H1 (cell line): ENCODE measurements around the gene PPARA. TPM values are rescaled to one million over a fixed set of nuclear protein-coding genes. Genes with fewer than 3 reads are reported as not detected.

Experiments
- ASH2L ChIP-seq: fragments of 200-600, 300-600 bp; sonication (generic); IDR thresholded peaks from one replicate; pipeline ENCODE4 v1.7.1; 2017; ENCODE audit warnings: low read length
- GABPA ChIP-seq: IDR thresholded peaks from 2 replicates; pipeline ENCODE4 v1.6.1; 2011; ENCODE audit warnings: mild to moderate bottlenecking, low read length, moderate library complexity, borderline replicate concordance; ENCODE audit not compliant: insufficient read depth
- KDM4A ChIP-seq: IDR thresholded peaks from one replicate; pipeline ENCODE4 v1.7.1; 2012; ENCODE audit warnings: low read depth, mild to moderate bottlenecking, moderate library complexity, low read length, inconsistent platforms; ENCODE audit not compliant: severe bottlenecking
- KDM5A ChIP-seq: fragments of 200-600 bp; IDR thresholded peaks from 2 replicates; pipeline ENCODE4 v1.7.1; 2012; ENCODE audit warnings: mild to moderate bottlenecking, low read length, inconsistent platforms, mixed read lengths
- PHF8 ChIP-seq: fragments of 200-600 bp; sonication (generic); conservative IDR thresholded peaks from 2 replicates; pipeline ENCODE4 v1.7.1; 2012; ENCODE audit warnings: low read depth, mild to moderate bottlenecking, inconsistent platforms, low read length, moderate library complexity
- POLR2A ChIP-seq, 2 experiments: IDR thresholded peaks; 1 replicate in 1 of 2; 2 replicates in 1 of 2; pipeline ENCODE4 v1.6.1; 2011; ENCODE audit warnings: low read depth in 2 of 2, low read length in 2 of 2, mild to moderate bottlenecking in 2 of 2; ENCODE audit errors: control extremely low read depth in 1 of 2
- RXRA ChIP-seq: IDR thresholded peaks from 2 replicates; pipeline ENCODE4 v1.6.1; 2011; ENCODE audit warnings: low read depth, mild to moderate bottlenecking, low read length, moderate library complexity; ENCODE audit not compliant: insufficient read depth
- SUZ12 ChIP-seq: fragments of 200-600 bp; sonication (generic); IDR thresholded peaks from 2 replicates; pipeline ENCODE4 v1.6.1; 2012; ENCODE audit warnings: mild to moderate bottlenecking, inconsistent platforms, low read length, moderate library complexity, mixed read lengths
- TAF7 ChIP-seq: optimal IDR thresholded peaks from 2 replicates; pipeline ENCODE3; 2011; ENCODE audit warnings: low read depth, mild to moderate bottlenecking, inconsistent platforms, low read length, moderate library complexity, borderline replicate concordance
- TCF12 ChIP-seq: IDR thresholded peaks from 2 replicates; pipeline ENCODE4 v1.6.1; 2011; ENCODE audit warnings: low read depth, mild to moderate bottlenecking, low read length
- TEAD4 ChIP-seq: IDR thresholded peaks from 2 replicates; pipeline ENCODE4 v1.6.1; 2012; ENCODE audit warnings: low read depth, low read length, inconsistent platforms, mixed read lengths
- polyA plus RNA-seq, 7 experiments: library from polyadenylated mRNA; depleted of rRNA in 3 of 7; stranded (reverse) in 5 of 7; unstranded in 2 of 7; fragments of >200 nt in 5 of 7; fragments of 200-250 nt in 2 of 7; gene quantifications; 1 replicate in 5 of 7; 2 replicates in 1 of 7; 4 replicates in 1 of 7; pipeline versions ENCODE4 v1.2.1 to v1.2.3, GENCODE V29; 2011 to 2013; ENCODE audit warnings: missing spikeins in 2 of 7, mixed read lengths in 2 of 7
- total RNA-seq: library from RNA; stranded (reverse); fragmentation: NEBNext Ultra II Directional; extraction: Animal tissue kit (Norgen Biotek cat#: 25700); gene quantifications from 2 replicates; pipeline ENCODE4 v1.2.1, GENCODE V29; 2021
- TF ChIP-seq, protein P1 (sequence below): fragments of 300-600 bp; sonication (generic); IDR thresholded peaks from 2 replicates; pipeline ENCODE4 v1.7.1; 2012; ENCODE audit warnings: low read length, moderate library complexity, mild to moderate bottlenecking, inconsistent platforms; ENCODE audit not compliant: insufficient replicate concordance

Gene PPARA
- total and polyA plus RNA-seq, 2 of the 8 experiments (the other 6 are each of a cell fraction or from before 2014, with no cell fraction given) = 3.1 to 8.2 TPM

DNA sequence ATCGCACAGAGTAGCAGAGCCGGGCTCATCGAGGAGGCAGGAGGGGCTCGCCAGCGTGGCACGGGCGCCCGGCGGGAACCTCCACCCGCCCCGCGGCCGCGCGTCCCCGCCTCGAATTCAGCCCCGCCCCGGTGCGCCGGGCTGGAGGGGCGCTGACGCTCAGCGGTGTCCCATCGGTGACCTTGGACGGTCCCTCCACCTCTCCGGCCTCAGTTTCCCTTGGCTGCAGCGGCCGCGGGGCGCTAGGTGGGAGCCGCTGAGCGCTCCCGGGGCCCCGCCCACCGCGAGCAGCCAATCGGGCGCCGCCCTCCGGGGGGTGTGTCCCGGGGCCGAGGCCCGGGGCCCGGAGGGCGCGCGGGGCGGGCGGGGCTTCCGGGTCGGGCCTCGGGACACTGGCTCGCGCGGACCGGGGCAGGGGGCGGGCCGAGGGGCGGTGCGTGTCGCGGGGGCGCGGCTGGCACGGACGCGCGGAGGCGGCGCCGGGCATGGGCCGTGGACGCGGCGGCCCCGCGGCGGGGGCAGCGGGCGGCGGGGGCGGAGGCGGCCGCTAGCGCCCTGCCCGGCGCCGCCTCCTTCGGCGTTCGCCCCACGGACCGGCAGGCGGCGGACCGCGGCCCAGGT, at the start of gene PPARA (continued):
- TF ChIP-seq SUZ12 = no peak
- peak; percentile 18 for TF ChIP-seq KDM4A
- TF ChIP-seq, protein P1, sequence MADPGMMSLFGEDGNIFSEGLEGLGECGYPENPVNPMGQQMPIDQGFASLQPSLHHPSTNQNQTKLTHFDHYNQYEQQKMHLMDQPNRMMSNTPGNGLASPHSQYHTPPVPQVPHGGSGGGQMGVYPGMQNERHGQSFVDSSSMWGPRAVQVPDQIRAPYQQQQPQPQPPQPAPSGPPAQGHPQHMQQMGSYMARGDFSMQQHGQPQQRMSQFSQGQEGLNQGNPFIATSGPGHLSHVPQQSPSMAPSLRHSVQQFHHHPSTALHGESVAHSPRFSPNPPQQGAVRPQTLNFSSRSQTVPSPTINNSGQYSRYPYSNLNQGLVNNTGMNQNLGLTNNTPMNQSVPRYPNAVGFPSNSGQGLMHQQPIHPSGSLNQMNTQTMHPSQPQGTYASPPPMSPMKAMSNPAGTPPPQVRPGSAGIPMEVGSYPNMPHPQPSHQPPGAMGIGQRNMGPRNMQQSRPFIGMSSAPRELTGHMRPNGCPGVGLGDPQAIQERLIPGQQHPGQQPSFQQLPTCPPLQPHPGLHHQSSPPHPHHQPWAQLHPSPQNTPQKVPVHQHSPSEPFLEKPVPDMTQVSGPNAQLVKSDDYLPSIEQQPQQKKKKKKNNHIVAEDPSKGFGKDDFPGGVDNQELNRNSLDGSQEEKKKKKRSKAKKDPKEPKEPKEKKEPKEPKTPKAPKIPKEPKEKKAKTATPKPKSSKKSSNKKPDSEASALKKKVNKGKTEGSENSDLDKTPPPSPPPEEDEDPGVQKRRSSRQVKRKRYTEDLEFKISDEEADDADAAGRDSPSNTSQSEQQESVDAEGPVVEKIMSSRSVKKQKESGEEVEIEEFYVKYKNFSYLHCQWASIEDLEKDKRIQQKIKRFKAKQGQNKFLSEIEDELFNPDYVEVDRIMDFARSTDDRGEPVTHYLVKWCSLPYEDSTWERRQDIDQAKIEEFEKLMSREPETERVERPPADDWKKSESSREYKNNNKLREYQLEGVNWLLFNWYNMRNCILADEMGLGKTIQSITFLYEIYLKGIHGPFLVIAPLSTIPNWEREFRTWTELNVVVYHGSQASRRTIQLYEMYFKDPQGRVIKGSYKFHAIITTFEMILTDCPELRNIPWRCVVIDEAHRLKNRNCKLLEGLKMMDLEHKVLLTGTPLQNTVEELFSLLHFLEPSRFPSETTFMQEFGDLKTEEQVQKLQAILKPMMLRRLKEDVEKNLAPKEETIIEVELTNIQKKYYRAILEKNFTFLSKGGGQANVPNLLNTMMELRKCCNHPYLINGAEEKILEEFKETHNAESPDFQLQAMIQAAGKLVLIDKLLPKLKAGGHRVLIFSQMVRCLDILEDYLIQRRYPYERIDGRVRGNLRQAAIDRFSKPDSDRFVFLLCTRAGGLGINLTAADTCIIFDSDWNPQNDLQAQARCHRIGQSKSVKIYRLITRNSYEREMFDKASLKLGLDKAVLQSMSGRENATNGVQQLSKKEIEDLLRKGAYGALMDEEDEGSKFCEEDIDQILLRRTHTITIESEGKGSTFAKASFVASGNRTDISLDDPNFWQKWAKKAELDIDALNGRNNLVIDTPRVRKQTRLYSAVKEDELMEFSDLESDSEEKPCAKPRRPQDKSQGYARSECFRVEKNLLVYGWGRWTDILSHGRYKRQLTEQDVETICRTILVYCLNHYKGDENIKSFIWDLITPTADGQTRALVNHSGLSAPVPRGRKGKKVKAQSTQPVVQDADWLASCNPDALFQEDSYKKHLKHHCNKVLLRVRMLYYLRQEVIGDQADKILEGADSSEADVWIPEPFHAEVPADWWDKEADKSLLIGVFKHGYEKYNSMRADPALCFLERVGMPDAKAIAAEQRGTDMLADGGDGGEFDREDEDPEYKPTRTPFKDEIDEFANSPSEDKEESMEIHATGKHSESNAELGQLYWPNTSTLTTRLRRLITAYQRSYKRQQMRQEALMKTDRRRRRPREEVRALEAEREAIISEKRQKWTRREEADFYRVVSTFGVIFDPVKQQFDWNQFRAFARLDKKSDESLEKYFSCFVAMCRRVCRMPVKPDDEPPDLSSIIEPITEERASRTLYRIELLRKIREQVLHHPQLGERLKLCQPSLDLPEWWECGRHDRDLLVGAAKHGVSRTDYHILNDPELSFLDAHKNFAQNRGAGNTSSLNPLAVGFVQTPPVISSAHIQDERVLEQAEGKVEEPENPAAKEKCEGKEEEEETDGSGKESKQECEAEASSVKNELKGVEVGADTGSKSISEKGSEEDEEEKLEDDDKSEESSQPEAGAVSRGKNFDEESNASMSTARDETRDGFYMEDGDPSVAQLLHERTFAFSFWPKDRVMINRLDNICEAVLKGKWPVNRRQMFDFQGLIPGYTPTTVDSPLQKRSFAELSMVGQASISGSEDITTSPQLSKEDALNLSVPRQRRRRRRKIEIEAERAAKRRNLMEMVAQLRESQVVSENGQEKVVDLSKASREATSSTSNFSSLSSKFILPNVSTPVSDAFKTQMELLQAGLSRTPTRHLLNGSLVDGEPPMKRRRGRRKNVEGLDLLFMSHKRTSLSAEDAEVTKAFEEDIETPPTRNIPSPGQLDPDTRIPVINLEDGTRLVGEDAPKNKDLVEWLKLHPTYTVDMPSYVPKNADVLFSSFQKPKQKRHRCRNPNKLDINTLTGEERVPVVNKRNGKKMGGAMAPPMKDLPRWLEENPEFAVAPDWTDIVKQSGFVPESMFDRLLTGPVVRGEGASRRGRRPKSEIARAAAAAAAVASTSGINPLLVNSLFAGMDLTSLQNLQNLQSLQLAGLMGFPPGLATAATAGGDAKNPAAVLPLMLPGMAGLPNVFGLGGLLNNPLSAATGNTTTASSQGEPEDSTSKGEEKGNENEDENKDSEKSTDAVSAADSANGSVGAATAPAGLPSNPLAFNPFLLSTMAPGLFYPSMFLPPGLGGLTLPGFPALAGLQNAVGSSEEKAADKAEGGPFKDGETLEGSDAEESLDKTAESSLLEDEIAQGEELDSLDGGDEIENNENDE = no peak
- TF ChIP-seq TCF12 = no peak
- TF ChIP-seq PHF8 = peak; percentile 31; the same call in 1 of the 2 replicates
- TF ChIP-seq POLR2A (IDR thresholded peaks at IDR 0.05; ENCODE audit: control extremely low read depth in 1 of 2, low read depth in 2 of 2, low read length in 2 of 2) = no peak
- TF ChIP-seq ASH2L = peak; percentile 35
- no peak for TF ChIP-seq GABPA
- TF ChIP-seq TEAD4 = no peak
- TF ChIP-seq RXRA = no peak
- TF ChIP-seq KDM5A = no peak
- TF ChIP-seq TAF7 = no peak
